Measurements from ENCODE around the gene CTXN2. TPM values are rescaled to one million over a fixed set of nuclear protein-coding genes. Genes with fewer than 3 reads are reported as not detected.

CTXN2 gene
- polyA plus RNA-seq, 1 of the 3 experiments (the other 2 are of a cell fraction): 0.02 TPM

DNA sequence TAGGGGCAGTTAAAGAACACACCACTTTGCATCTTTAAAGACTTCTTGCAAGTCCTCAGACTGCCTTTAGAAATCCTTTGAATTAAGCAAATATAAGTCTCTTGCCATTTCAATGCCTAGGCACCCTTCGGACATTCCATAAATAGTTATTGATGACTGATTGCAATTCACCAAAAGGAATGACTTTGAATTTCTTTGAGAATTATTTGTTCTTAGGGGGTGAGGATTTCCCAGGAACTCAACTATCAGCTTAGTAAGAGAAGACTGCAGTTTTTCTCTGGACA, 12.9 kb upstream of the CTXN2 start:
- Histone ChIP-seq H3F3A (replicated peaks; ENCODE audit: insufficient read depth) (peaks cover 3% of the 10 kb centered on the region), H3K9ac (peak overlapping the region; percentile 89; the same call in 1 of the 2 replicates), H3K27me3 (ENCODE audit: insufficient read depth) (no peaks in the 10 kb centered on the region), H3K4me2 (peak overlapping the region; percentile 74), H2AFZ (ENCODE audit: low read depth) (peak overlapping the region; percentile 95), H3K4me3 (ENCODE audit: low read depth in 2 of 2, low read length in 1 of 2) (peak overlapping the region; percentile 61 to 82), H3K79me2 (ENCODE audit: insufficient read depth) (peaks cover 38% of the 10 kb centered on the region), H4K20me1 (ENCODE audit: insufficient read depth) (no peaks in the 10 kb centered on the region), H3K9me2 (no peaks in the 10 kb centered on the region), H3K27ac (ENCODE audit: low read depth in 2 of 2, low read length in 1 of 2) (peak overlapping the region; percentile 74 to 85; a peak in 2 of 4 replicates), H3K9me3 (no peaks in the 10 kb centered on the region), H3K36me3 (replicated peaks in 1 of 2; ENCODE audit: control insufficient read depth in 1 of 2, insufficient read depth in 2 of 2, low read length in 1 of 2) (peaks cover 9% of the 10 kb centered on the region in 2 experiments), H3K4me1 (ENCODE audit: control insufficient read depth in 1 of 2, insufficient read depth in 2 of 2, low read depth in 1 of 2, low read length in 1 of 2) (peaks cover 5 to 8% of the 10 kb centered on the region in 2 experiments; a peak in 3 of 4 replicates)
- ChIA-PET CTCF (interaction anchor here (0.6 to 1.6 kb wide), 2 partner anchors 10 to 15 kb away, joined by 3 to 7 read pairs; no protein-coding TSS in a partner anchor), POLR2A (interaction anchor here (0.6 to 1.3 kb wide), 3 partner anchors 46 to 811 kb away, joined by 3 read pairs; partner anchors contain the start of gene SLC24A5)
- TF ChIP-seq, protein P1, sequence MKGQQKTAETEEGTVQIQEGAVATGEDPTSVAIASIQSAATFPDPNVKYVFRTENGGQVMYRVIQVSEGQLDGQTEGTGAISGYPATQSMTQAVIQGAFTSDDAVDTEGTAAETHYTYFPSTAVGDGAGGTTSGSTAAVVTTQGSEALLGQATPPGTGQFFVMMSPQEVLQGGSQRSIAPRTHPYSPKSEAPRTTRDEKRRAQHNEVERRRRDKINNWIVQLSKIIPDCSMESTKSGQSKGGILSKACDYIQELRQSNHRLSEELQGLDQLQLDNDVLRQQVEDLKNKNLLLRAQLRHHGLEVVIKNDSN (IDR thresholded peaks at IDR 0.05; ENCODE audit: borderline replicate concordance, low read depth): no peak
- no peak for DNase-seq
- WGBS (ENCODE audit: low lambda C conversion rate): 100% methylated on average over 1 of the region's 1 CpG

DNA sequence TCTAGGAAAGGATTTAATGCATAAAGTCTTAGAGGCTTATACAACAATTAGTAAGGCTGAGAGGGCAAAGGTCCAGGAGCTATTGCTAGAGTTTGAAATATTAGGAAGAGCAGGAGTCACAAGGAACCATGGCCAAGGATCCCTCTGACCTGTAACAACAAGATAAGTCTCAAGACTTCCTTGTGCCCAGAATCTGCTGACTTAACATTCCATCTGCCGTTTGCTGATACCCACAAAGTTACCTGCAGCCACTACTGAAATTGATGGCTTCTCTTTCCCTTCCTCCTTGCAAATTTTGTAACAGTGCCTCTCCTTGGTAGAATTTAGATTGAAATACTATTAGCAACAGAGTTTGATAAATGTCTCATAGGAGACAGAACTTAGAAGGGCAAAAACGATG, 8.7 kb upstream of the CTXN2 start:
- 45% methylated on average over 2 of the region's 2 CpGs for WGBS (ENCODE audit: low lambda C conversion rate)
- Histone ChIP-seq H2AFZ (ENCODE audit: low read depth) (no peak overlapping the region), H4K20me1 (ENCODE audit: insufficient read depth) (no peaks in the 10 kb centered on the region), H3K36me3 (replicated peaks in 1 of 2; ENCODE audit: control insufficient read depth in 1 of 2, insufficient read depth in 2 of 2, low read length in 1 of 2) (no peaks in the 10 kb centered on the region), H3K4me3 (ENCODE audit: low read depth in 2 of 2, low read length in 1 of 2) (no peak overlapping the region), H3K4me1 (ENCODE audit: control insufficient read depth in 1 of 2, insufficient read depth in 2 of 2, low read depth in 1 of 2, low read length in 1 of 2) (no peaks in the 10 kb centered on the region; a peak in 1 of 4 replicates), H3K4me2 (no peak overlapping the region), H3K9me2 (no peaks in the 10 kb centered on the region), H3K9me3 (no peaks in the 10 kb centered on the region), H3K79me2 (ENCODE audit: insufficient read depth) (no peaks in the 10 kb centered on the region), H3K27me3 (ENCODE audit: insufficient read depth) (no peaks in the 10 kb centered on the region), H3F3A (replicated peaks; ENCODE audit: insufficient read depth) (no peaks in the 10 kb centered on the region), H3K9ac (no peak overlapping the region), H3K27ac (ENCODE audit: low read depth in 2 of 2, low read length in 1 of 2) (no peak overlapping the region)
- ChIA-PET POLR2A (no interaction called here), CTCF (no interaction called here)
- DNase-seq: no peak
- TF ChIP-seq, protein P2, sequence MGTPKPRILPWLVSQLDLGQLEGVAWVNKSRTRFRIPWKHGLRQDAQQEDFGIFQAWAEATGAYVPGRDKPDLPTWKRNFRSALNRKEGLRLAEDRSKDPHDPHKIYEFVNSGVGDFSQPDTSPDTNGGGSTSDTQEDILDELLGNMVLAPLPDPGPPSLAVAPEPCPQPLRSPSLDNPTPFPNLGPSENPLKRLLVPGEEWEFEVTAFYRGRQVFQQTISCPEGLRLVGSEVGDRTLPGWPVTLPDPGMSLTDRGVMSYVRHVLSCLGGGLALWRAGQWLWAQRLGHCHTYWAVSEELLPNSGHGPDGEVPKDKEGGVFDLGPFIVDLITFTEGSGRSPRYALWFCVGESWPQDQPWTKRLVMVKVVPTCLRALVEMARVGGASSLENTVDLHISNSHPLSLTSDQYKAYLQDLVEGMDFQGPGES (IDR thresholded peaks at IDR 0.05; ENCODE audit: low read depth, low read length): no peak
- TF ChIP-seq MEF2A (IDR thresholded peaks at IDR 0.05; ENCODE audit: borderline replicate concordance, low read depth): no peak
- TF ChIP-seq, protein P3, sequence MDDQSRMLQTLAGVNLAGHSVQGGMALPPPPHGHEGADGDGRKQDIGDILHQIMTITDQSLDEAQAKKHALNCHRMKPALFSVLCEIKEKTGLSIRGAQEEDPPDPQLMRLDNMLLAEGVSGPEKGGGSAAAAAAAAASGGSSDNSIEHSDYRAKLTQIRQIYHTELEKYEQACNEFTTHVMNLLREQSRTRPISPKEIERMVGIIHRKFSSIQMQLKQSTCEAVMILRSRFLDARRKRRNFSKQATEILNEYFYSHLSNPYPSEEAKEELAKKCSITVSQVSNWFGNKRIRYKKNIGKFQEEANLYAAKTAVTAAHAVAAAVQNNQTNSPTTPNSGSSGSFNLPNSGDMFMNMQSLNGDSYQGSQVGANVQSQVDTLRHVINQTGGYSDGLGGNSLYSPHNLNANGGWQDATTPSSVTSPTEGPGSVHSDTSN (IDR thresholded peaks at IDR 0.05): no peak
- no peak for TF ChIP-seq GATA2 (CRISPR knock-in tag; IDR thresholded peaks at IDR 0.05)
- no peak for TF ChIP-seq RFX5 (IDR thresholded peaks at IDR 0.05; ENCODE audit: low read length)
- no peak for TF ChIP-seq NFIC (IDR thresholded peaks at IDR 0.05; ENCODE audit: borderline replicate concordance)
- no peak for TF ChIP-seq EP300 (IDR thresholded peaks at IDR 0.05; ENCODE audit: borderline replicate concordance in 1 of 2, low read depth in 1 of 2, low read length in 1 of 2)
- no peak for TF ChIP-seq ELF1 (IDR thresholded peaks at IDR 0.05)

Data from SK-N-SH (cell line).